CD4-positive, CD25-positive, alpha-beta regulatory T cell (primary cell): Measurements from ENCODE around the gene ENTR1. TPM values are rescaled to one million over a fixed set of nuclear protein-coding genes. Genes with fewer than 3 reads are reported as not detected.
"Not testable (repeated sequence)": the region's sequence is repeated elsewhere in the genome, so short reads cannot be mapped to it uniquely, and the experiment has no call there.

Source experiments
- ATAC-seq, 2 donors: fragments of 150-1000 bp; cut with Tn5 transposase; one replicate each; pipeline ENCODE4 v1.10.0; 2021; ENCODE audit warnings: low read depth in 2 of 2, moderate number of reproducible peaks in 2 of 2, moderate library complexity in 1 of 2
- DNase-seq, 3 donors: peaks; one replicate each; pipeline versions ENCODE4 v3.0.0 to v3.0.0-alpha.2; 2012 to 2022; ENCODE audit warnings: mixed read lengths in 1 of 3
- H3K27ac ChIP-seq: one replicate; pipeline ENCODE4 v1.7.0; 2013; ENCODE audit warnings: mild to moderate bottlenecking, low read length; ENCODE audit not compliant: insufficient read depth, poor library complexity, severe bottlenecking
- H3K27me3 ChIP-seq: one replicate; pipeline ENCODE4 v1.7.0; 2013; ENCODE audit warnings: low read length; ENCODE audit not compliant: control insufficient read depth, insufficient read depth
- H3K36me3 ChIP-seq: one replicate; pipeline ENCODE4 v1.7.0; 2013; ENCODE audit warnings: mild to moderate bottlenecking, low read length, moderate library complexity; ENCODE audit not compliant: control insufficient read depth, insufficient read depth
- H3K4me1 ChIP-seq: 2 replicates; pipeline ENCODE4 v1.7.0; 2013; ENCODE audit warnings: mild to moderate bottlenecking, low read length; ENCODE audit not compliant: insufficient read depth, control insufficient read depth, poor library complexity, severe bottlenecking
- H3K4me3 ChIP-seq: one replicate; pipeline ENCODE4 v1.7.0; 2013; ENCODE audit warnings: low read depth, mild to moderate bottlenecking, low read length, moderate library complexity
- H3K9me3 ChIP-seq, 2 experiments: 1 replicate in 1 of 2; 2 replicates in 1 of 2; pipeline ENCODE4 v1.7.0; 2013; ENCODE audit warnings: low read length in 2 of 2, mild to moderate bottlenecking in 1 of 2, moderate library complexity in 1 of 2; ENCODE audit not compliant: control insufficient read depth in 2 of 2
- H3K27ac Mint-ChIP-seq, 3 donors: one replicate each; pipeline ENCODE4 v1.8.0; 2020 to 2022; ENCODE audit warnings: mild to moderate bottlenecking in 3 of 3, mixed read lengths in 3 of 3, moderate library complexity in 2 of 3
- H3K27me3 Mint-ChIP-seq: one replicate; pipeline ENCODE4 v1.8.0; 2022; ENCODE audit warnings: mild to moderate bottlenecking, mixed read lengths
- H3K36me3 Mint-ChIP-seq: one replicate; pipeline ENCODE4 v1.8.0; 2020; ENCODE audit warnings: mixed read lengths
- H3K4me1 Mint-ChIP-seq, 4 donors: one replicate each; pipeline ENCODE4 v1.8.0; 2020 to 2022; ENCODE audit warnings: mixed read lengths in 4 of 4, mild to moderate bottlenecking in 1 of 4
- H3K4me3 Mint-ChIP-seq, 4 donors: one replicate each; pipeline ENCODE4 v1.8.0; 2020 to 2022; ENCODE audit warnings: mild to moderate bottlenecking in 4 of 4, mixed read lengths in 4 of 4, moderate library complexity in 3 of 4
- H3K9me3 Mint-ChIP-seq, 7 donors: one replicate each; pipeline ENCODE4 v1.8.0; 2020 to 2022; ENCODE audit warnings: mixed read lengths in 7 of 7, mild to moderate bottlenecking in 3 of 7, moderate library complexity in 2 of 7
- polyA plus RNA-seq, 4 donors: library from polyadenylated mRNA; unstranded; fragments of 300-500 nt; fragmentation: Illumina TruSeq; gene quantifications; one replicate each; pipeline ENCODE4 v1.2.3, GENCODE V29; 2021
- total RNA-seq: library from RNA; stranded (reverse); gene quantifications from one replicate; pipeline ENCODE4 v1.2.3, GENCODE V29; 2022

Gene ENTR1
- total and polyA plus RNA-seq, 5 donors from 2014 or later, result 7.8 to 63.2 (median 9.6) TPM

DNA sequence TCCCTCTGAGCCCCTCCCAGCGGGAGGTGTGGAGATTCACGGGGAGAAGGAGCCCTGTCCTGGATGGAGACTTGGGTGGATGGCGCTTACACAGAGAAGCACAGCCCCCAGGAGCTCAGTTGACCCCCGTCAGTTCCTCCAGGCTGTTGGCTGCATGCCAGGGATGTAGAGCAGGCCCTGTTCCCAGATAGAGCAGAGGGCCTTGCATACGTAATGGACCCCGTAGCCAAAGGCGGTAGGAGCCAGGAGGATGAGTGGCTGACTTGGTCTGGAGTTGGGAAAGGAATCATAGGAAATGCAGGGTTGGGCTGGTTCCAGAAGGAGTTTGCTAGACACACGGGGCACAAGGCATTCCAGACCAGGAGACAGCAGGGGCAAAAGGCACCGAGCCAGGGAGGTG, 2.5 kb upstream of the ENTR1 start:
- H3K4me1 Mint-ChIP-seq, result peaks cover 0 to 42% (median 23%) of the 10 kb centered on the region in 4 donors
- no peak for DNase-seq
- H3K27ac Mint-ChIP-seq, result peak overlapping the region in 1 of 3 donors; percentile 46
- Histone ChIP-seq H3K27ac (no peak overlapping the region), H3K27me3 (no peaks in the 10 kb centered on the region), H3K9me3 (no peaks in the 10 kb centered on the region), H3K36me3 (peaks cover 50% of the 10 kb centered on the region), H3K4me1 (peaks cover 28% of the 10 kb centered on the region), H3K4me3 (no peak overlapping the region)
- no peak for ATAC-seq
- no peaks in the 10 kb centered on the region for H3K27me3 Mint-ChIP-seq
- H3K36me3 Mint-ChIP-seq, result peaks cover 30% of the 10 kb centered on the region
- H3K9me3 Mint-ChIP-seq, result no peaks in the 10 kb centered on the region
- peak overlapping the region in 2 of 4 donors; percentile 25 to 43 for H3K4me3 Mint-ChIP-seq

DNA sequence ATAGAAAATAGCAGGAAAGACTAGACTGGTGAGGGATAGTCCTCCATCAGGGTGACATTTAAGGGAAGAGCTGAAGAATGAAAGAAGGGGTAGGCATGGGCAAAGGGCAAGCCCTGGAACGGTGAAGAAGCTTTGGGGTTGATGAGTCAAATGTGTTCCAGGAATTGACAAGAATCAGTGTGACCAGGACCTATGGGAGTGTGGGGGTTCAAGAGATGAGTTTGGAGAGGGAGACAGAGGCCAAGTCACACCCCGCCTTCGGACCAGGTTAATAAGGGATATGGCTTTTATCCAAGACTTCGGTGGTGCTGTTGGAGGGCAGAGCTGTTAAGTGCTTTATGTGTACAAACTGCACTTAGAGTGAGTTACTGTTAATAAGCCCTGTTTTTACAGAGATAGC, 964 bp upstream of the ENTR1 start:
- H3K27me3 Mint-ChIP-seq, result no peaks in the 10 kb centered on the region
- peaks cover 0 to 51% (median 24%) of the 10 kb centered on the region in 4 donors for H3K4me1 Mint-ChIP-seq
- ATAC-seq (no peak), DNase-seq (no peak)
- Histone ChIP-seq H3K4me3 (peak overlapping the region; percentile 81), H3K36me3 (peaks cover 46% of the 10 kb centered on the region), H3K27ac (peak overlapping the region; percentile 90), H3K9me3 (no peaks in the 10 kb centered on the region), H3K27me3 (no peaks in the 10 kb centered on the region), H3K4me1 (peaks cover 28% of the 10 kb centered on the region)
- peaks cover 32% of the 10 kb centered on the region for H3K36me3 Mint-ChIP-seq
- no peaks in the 10 kb centered on the region for H3K9me3 Mint-ChIP-seq
- peak overlapping the region; percentile 88 to 95 (median 92) for H3K4me3 Mint-ChIP-seq
- peak overlapping the region in 2 of 3 donors; percentile 86 to 95 for H3K27ac Mint-ChIP-seq

DNA sequence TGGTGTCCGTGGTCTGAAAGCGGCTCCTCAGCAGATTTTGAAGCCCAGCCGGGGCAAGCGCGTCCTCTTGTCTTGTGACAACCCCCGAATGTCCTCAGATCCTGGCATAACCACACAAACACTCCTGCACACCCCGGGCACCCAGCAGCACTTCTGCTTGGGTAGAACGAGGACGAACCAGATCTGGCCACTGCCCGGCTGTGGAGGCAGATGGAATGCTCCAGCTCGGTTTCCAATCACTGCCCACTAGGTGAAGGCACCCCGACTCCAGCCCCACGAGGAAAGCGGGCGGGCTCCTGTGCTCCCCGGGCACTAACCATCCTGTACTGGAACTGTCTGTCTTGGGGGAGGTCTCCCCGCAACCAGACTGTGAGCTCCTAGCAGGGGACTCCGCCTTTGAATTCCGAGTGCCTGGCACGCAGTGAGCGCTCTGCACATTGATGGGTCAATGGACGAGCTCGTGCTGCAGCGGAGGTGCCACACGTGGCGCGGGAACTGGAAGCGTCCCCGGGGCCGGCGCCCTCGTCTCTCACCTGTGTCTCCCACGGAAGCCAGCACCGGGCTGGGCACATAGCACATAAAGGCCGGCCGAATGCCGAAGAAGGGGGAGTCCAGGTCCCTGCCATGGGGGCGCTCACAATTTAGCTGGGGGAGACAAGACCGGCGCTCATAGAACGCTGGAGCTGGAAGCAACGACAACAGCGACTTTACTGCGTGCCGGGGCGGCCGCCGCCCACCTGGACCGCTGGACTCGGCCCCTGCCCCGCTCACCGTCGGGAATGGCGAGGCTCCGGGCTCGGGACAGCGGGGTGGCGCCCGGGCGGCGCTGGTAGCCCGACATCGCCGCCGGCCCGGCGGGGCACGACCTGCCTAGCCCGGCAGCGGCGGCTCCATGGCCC, 608 bp downstream of the ENTR1 start:
- Mint-ChIP-seq H3K27ac (peak overlapping the region; percentile 76 to 95 (median 79)), H3K4me1 (peaks cover 0 to 63% (median 35%) of the 10 kb centered on the region in 4 donors), H3K36me3 (peaks cover 26% of the 10 kb centered on the region), H3K27me3 (no peaks in the 10 kb centered on the region), H3K4me3 (peak overlapping the region; percentile 88 to 94 (median 92)), H3K9me3 (no peaks in the 10 kb centered on the region)
- Histone ChIP-seq H3K27me3 (no peaks in the 10 kb centered on the region), H3K4me1 (peaks cover 38% of the 10 kb centered on the region), H3K4me3 (peak overlapping the region; percentile 51), H3K9me3 (no peaks in the 10 kb centered on the region), H3K36me3 (peaks cover 33% of the 10 kb centered on the region), H3K27ac (peak overlapping the region; percentile 70)
- DNase-seq, result peak in 2 of 3 donors; percentile 31 to 44
- ATAC-seq, result peak; percentile 19 to 33

DNA sequence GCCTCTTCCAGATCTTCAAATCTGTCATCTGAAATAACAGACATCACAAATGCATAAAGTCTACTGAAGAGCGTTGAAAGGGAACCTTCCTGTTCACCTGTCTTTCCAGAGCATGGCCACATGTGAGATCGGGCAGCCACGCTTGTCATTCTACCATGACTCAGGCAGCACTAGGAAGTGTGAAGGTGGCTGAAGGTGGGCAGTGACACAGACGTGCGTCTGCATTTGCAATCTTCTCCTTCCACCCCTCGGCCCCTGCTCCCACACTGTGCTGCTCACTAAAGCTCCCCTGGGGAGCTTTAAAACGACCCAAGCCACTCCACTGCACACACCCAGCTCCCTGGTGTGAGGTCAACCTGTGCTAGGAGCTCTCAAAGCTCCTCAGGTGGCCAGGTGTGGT, 2.5 kb downstream of the ENTR1 start:
- DNase-seq (no peak), ATAC-seq (no peak)
- H3K4me3 ChIP-seq, result no peak overlapping the region
- Mint-ChIP-seq H3K36me3 (peaks cover 16% of the 10 kb centered on the region), H3K4me3 (peak overlapping the region in 3 of 4 donors; percentile 48 to 74 (median 59)), H3K27ac (peak overlapping the region in 1 of 3 donors; percentile 25), H3K4me1 (peaks cover 9 to 71% (median 45%) of the 10 kb centered on the region in 4 donors), H3K27me3 (no peaks in the 10 kb centered on the region), H3K9me3 (no peaks in the 10 kb centered on the region)
- no peaks in the 10 kb centered on the region for H3K9me3 ChIP-seq
- peaks cover 14% of the 10 kb centered on the region for H3K36me3 ChIP-seq
- no peak overlapping the region for H3K27ac ChIP-seq
- H3K27me3 ChIP-seq, result no peaks in the 10 kb centered on the region
- peaks cover 57% of the 10 kb centered on the region for H3K4me1 ChIP-seq

DNA sequence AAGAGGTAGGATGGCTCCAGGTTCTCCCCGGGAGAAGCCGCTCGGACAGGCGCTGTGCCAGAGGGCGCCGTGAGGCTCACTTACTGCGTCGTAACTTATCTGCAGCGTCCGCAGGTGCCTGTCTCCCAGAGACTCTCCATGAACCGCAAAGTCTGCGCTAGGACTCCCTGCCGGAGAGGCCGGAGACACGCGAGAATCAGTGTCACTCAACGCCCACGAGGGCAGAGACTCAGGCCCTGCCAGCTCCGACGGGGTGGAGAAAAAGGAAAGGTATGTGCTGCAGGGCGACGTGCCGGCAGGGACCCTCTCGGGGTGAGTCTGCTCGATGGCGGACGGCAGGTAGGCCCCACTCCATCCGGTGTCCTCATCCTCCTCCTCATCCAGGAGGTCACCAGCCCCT, 3.4 kb downstream of the ENTR1 start:
- not testable (repeated sequence) for DNase-seq, H3K27ac ChIP-seq, H3K9me3 ChIP-seq, H3K4me3 ChIP-seq, H3K36me3 ChIP-seq, H3K27ac Mint-ChIP-seq, H3K9me3 Mint-ChIP-seq, H3K27me3 ChIP-seq, H3K27me3 Mint-ChIP-seq, ATAC-seq
- H3K4me1 ChIP-seq, result peaks cover 59% of the 10 kb centered on the region
- Mint-ChIP-seq H3K36me3 (peaks cover 13% of the 10 kb centered on the region), H3K4me1 (peaks cover 9 to 74% (median 45%) of the 10 kb centered on the region in 4 donors), H3K4me3 (peak overlapping the region in 1 of 4 donors; percentile 74)

GRCh38 chr9:136405904-136406303, 4.5 kb downstream of the ENTR1 start:
- H3K9me3 Mint-ChIP-seq, H3K9me3 ChIP-seq, ATAC-seq, H3K4me3 ChIP-seq, H3K36me3 ChIP-seq, H3K27me3 ChIP-seq, DNase-seq, H3K27me3 Mint-ChIP-seq: not testable (repeated sequence)
- Histone ChIP-seq H3K4me1 (peaks cover 48% of the 10 kb centered on the region), H3K27ac (peak overlapping the region; percentile 85)
- Mint-ChIP-seq H3K4me3 (peak overlapping the region in 2 of 4 donors; percentile 27 to 90), H3K27ac (peak overlapping the region in 1 of 3 donors; percentile 90), H3K4me1 (peaks cover 9 to 66% (median 36%) of the 10 kb centered on the region in 4 donors), H3K36me3 (peaks cover 11% of the 10 kb centered on the region)

DNA sequence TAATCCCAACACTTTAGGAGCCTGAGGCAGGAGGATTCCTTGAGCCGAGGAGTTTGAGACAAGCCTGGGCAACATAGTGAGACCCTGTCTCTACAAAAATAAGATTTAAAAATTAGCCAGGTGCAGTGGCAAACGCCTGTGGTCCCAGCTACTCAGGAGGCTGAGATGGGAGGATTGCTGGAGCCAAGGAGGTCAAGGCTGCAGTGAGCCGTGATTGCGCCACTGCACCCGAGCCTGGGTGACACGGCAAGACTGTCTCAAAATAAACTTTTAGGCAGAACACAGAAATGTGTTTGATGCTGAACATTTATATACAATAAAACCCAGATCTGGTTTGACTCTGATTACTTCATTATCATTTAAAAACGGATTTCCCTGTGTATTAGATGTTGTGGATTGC, 4.9 kb downstream of the ENTR1 start:
- H3K4me1 Mint-ChIP-seq, result peaks cover 9 to 66% (median 35%) of the 10 kb centered on the region in 4 donors
- H3K27me3 Mint-ChIP-seq, result no peaks in the 10 kb centered on the region
- DNase-seq, result no peak
- Histone ChIP-seq H3K4me3 (no peak overlapping the region), H3K4me1 (peaks cover 49% of the 10 kb centered on the region), H3K27me3 (no peaks in the 10 kb centered on the region), H3K9me3 (no peaks in the 10 kb centered on the region), H3K27ac (peak overlapping the region; percentile 85), H3K36me3 (peaks cover 10% of the 10 kb centered on the region)
- H3K36me3 Mint-ChIP-seq, result peaks cover 11% of the 10 kb centered on the region
- ATAC-seq, result no peak
- H3K9me3 Mint-ChIP-seq, result no peaks in the 10 kb centered on the region
- H3K27ac Mint-ChIP-seq, result peak overlapping the region in 1 of 3 donors; percentile 90
- peak overlapping the region in 2 of 4 donors; percentile 16 to 90 for H3K4me3 Mint-ChIP-seq
